Thyroid gland (tissue), 4 donors: ENCODE measurements around the gene CDH23.

Experiments used
- CTCF ChIP-seq, 6 experiments: fragments of 200-600 bp in 3 of 6; fragments of 450-650 bp in 3 of 6; sonication (generic) in 3 of 6; IDR thresholded peaks; one replicate each; pipeline ENCODE4 v1.5.1; 2016 to 2019; ENCODE audit warnings: antibody characterized with exemption in 6 of 6, mild to moderate bottlenecking in 2 of 6, inconsistent platforms in 1 of 6, moderate library complexity in 1 of 6
- POLR2A ChIP-seq, 2 donors: fragments of 450-650 bp; IDR thresholded peaks; one replicate each; pipeline ENCODE4 v1.6.1; 2017; ENCODE audit warnings: antibody characterized with exemption in 2 of 2, mild to moderate bottlenecking in 2 of 2, moderate library complexity in 1 of 2

- TF ChIP-seq CTCF (IDR thresholded peaks at IDR 0.05), result no peak
- TF ChIP-seq POLR2A (IDR thresholded peaks at IDR 0.05), result no peak
Measured at GRCh38 chr10:71622154-71622526, 225.4 kb downstream of the CDH23 start.
